ENCODE results near the gene SIRPA.

DNA sequence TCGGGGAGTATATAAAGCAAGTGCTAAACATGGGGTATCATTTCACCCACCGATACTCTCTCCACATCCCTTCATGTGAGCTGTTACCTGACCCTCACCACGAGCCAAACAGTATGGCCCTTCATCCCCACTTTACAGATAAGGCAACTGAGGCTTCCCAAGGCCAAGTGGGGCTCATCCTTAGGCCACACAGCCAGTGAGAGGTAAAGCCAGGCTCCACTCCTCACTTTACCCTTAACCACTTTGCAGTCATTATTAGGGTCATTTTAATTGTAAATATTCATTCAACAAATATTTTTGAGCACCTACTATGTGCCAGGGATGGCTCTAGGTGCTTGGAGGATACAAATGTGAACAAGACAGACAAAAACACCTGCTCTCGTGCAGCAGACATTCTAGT lies 7.0 kb downstream of the SIRPA start:
- TF ChIP-seq, protein P1, sequence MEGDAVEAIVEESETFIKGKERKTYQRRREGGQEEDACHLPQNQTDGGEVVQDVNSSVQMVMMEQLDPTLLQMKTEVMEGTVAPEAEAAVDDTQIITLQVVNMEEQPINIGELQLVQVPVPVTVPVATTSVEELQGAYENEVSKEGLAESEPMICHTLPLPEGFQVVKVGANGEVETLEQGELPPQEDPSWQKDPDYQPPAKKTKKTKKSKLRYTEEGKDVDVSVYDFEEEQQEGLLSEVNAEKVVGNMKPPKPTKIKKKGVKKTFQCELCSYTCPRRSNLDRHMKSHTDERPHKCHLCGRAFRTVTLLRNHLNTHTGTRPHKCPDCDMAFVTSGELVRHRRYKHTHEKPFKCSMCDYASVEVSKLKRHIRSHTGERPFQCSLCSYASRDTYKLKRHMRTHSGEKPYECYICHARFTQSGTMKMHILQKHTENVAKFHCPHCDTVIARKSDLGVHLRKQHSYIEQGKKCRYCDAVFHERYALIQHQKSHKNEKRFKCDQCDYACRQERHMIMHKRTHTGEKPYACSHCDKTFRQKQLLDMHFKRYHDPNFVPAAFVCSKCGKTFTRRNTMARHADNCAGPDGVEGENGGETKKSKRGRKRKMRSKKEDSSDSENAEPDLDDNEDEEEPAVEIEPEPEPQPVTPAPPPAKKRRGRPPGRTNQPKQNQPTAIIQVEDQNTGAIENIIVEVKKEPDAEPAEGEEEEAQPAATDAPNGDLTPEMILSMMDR (conservative IDR thresholded peaks at IDR 0.05) = no peak
- no peak for TF ChIP-seq ZFX (IDR thresholded peaks at IDR 0.05)

All from C4-2B (cell line).